ENCODE results near the gene SMPDL3B.

Gene SMPDL3B, protein sequence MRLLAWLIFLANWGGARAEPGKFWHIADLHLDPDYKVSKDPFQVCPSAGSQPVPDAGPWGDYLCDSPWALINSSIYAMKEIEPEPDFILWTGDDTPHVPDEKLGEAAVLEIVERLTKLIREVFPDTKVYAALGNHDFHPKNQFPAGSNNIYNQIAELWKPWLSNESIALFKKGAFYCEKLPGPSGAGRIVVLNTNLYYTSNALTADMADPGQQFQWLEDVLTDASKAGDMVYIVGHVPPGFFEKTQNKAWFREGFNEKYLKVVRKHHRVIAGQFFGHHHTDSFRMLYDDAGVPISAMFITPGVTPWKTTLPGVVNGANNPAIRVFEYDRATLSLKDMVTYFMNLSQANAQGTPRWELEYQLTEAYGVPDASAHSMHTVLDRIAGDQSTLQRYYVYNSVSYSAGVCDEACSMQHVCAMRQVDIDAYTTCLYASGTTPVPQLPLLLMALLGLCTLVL

GRCh38 chr1:27934818-27935549 lies at the start of gene SMPDL3B:
Gene SMPDL3B, plus strand, starts transcription at chr1:27935000. Its CDS starts 184 bp downstream, at chr1:27935184.
- peak; percentile 39 for DNase-seq

DNA sequence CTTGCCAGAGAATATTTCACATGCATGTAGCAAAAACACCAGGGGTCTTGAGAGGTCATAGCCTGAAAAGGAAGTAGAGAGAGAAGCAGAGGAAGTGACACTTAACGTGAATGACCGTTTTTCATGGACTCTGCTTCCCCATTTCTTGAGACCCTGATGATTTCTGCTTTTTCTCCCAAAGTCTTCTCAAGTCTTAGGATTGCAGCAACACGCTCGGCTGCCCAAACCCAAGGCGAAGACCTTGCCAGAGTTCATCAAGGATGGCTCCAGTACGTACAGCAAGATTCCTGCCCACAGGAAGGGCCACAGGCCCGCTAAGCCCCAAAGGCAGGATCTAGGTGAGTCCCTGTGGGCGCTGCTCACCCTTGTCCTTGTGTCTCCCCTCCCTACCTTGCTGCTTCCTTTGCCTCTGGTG lies 49.7 kb upstream of the SMPDL3B start:
- DNase-seq = no peak

DNA sequence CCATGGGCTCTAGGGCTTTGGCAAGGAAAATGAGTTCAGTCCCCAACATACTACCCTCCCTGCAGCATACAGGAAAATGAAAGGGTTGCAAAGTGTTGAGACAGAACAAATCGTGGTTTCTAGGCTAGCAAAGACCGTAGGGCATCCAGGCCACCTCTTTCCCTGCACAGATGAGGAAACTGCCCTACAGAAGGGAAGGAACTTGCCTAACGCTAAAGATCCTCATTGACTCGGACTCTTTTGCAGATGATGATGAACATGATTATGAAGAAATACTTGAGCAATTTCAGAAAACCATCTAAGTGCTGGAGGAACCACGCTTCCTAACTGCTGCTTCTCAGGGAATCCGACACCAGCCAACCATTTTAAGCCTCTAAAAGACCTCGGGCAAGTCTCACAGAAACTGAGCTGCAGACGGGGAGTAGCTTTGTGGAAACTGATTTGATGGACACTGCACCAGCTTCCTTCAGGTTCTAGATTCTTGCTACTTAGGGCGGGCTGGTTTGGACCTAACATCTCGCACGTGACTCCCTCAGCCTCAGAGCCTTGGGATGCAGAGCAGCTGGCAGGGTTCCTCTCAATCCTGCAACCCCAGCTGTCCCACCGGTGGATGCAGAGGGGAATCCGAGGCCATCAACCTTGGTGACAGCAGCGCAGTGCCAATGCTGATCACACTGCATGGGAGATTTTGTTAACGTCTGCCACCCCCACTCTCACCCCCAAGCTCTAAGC lies 49.0 kb upstream of the SMPDL3B start:
- no peak for DNase-seq

GRCh38 chr1:27886353-27886679 lies 48.5 kb upstream of the SMPDL3B start:
- DNase-seq = no peak

- no peak for DNase-seq
Observed at GRCh38 chr1:27886744-27887143, 48.1 kb upstream of the SMPDL3B start.

DNA sequence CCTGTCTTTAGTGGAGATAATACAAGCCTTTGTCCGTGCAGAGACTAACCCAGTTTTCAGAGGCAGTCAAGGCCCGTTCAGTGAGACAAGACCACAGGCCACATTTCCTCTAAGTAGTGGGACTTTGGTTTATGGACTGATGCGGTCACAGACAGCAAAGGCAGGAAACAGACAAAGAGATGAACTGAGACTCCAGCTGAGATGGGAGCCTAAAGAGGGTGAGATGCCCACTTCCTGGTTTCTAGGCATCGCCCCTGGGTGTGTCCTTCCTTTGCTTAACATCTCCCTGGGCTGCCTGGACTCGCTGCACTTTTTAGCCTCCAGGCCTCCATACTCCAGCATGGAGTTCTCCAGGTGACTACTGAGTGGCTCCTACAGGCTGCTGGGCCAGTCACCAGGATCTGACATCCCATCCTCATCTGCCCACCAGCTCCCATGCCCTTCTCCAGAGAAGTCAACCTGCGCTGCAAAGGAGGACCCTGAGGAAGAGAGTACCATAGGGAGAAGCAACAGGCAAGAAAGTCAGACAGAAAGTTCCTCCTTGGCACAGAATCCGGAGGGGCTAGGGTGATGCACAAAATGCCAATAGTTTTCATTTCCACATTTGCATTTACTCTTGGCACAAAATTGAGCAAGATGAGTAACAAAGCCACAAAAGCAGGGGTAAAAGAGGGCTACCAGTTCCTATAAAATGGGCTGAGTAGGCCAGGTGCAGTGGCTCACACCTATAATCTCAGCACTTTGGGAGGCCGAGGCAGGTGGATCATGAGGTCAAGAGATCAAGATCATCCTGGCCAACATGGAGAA lies 47.4 kb upstream of the SMPDL3B start:
- peak; percentile 50 for DNase-seq

- DNase-seq = no peak
Observed at GRCh38 chr1:27889506-27889905, 45.3 kb upstream of the SMPDL3B start.

DNA sequence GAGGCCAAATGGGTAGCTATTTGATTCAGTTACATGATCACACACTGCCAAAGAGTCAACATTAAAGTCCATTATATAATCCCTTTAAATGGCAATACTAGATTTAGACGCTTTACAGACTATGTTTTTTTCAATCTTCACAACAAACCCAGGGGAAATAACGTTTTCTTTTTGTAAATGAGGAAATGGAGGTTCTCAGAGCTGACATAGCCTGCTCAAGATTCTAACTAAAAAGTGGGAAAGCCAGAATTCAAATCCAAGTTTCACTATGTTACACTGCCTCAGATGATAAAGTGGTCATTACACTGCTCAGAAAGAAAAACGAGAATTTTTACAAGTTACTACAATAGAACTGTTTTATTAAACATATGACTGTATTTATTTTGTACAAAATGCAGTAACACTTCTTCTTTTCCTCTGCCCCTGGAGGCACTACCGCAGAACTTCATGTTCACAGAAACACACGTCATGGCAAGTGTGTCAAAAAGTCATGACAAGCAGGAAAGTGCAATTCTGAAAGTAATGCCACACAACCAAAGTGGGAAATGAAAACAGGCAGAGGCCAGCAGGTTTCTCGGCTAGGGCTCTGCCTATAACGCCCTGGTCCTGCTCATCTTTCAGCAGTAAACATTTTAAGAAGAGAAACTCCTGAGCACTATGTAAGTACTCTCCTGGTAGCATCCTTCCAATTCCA lies 43.5 kb upstream of the SMPDL3B start:
- DNase-seq = peak; percentile 51

GRCh38 chr1:27894521-27894920 lies 40.3 kb upstream of the SMPDL3B start:
- no peak for DNase-seq

GRCh38 chr1:27906759-27907158 lies 28.0 kb upstream of the SMPDL3B start:
- no peak for DNase-seq

- no peak for DNase-seq
Observed at GRCh38 chr1:27912429-27912828, 22.4 kb upstream of the SMPDL3B start.

DNA sequence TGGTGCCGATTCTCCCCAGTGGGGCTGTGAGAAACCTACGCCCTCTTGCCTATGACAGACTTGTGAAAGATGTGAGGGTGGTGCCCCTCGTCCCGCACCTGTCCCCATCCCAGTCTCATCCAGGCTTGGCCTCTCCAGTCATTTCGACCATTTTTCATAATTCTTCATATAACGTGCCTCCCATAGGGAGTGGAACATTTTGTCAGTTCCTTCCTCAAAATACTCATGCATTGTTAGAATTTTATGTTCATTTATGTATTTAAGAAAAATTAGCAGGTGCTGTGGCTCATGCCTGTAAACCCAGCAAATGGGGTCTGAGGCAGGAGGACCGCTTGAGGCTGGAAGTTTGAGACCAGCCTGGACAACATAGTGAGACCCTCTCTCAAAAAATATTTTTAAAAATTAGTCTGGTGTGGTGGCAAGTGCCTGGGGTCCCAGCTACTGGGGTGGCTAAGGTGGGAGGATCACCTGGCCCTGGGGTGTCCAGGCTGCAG lies 19.7 kb upstream of the SMPDL3B start:
- no peak for DNase-seq

- no peak for DNase-seq
Observed at GRCh38 chr1:27922272-27922671, 12.5 kb upstream of the SMPDL3B start.

DNA sequence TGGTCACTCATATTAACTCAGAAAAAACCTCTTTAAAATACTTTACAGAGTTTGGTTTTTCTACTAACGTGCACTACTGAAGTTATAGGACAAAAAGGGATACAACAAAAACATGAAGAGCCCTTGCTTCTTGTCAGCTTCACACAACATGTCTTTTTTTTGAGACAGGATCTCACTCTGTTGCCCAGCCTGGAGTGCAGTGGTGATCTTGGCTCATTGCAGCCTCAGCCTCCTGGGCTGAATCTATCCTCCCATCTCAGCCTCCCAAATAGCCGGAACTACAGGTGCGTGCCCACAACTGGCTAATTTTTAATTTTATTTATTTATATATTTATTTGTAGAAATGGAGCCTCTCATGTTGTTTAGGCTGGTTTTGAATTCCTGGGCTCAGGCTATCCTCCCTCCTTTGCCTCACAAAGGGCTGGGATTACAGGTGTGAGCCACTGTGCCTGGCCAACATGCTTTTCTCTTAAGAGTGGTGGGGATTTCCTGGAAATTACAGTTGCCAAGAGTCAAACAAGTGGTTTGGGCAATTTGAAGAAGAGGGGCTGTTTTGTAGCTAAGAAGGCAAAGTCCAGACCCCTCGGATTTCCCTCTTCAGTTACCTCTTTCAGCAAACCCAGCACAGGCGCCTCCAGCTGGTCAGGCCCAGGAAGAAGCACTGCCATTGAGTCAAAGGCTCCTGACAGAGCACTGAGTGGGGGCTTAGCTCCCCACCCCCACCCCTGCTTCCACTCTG lies 6.4 kb upstream of the SMPDL3B start:
- no peak for DNase-seq

DNA sequence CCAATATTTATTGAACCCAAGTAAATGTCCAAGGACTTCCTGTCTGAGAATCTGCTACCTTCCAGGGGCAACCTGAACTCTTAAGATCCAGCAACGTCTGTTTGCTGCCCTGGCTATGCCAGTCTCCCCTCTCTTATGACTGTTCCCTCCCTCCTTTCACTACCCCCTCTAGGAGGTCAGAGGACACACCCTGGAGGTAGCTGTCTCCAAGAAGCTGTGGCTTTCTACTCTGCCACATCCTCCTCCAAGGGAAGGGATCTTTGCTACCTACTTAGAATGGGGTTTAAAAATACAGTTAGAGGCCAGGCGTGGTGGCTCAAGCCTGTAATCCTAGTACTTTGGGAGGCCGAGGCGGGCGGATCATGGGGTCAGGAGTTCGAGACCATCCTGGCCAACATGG lies 3.6 kb upstream of the SMPDL3B start:
- no peak for DNase-seq

GRCh38 chr1:27931759-27932158 lies 3.0 kb upstream of the SMPDL3B start:
- no peak for DNase-seq

GRCh38 chr1:27935721-27936120 lies 921 bp downstream of the SMPDL3B start:
- DNase-seq = no peak

GRCh38 chr1:27936370-27936769 lies 1.6 kb downstream of the SMPDL3B start:
- DNase-seq = no peak

- DNase-seq = no peak
Observed at GRCh38 chr1:27937524-27937836, 2.7 kb downstream of the SMPDL3B start.

GRCh38 chr1:27938488-27938887 lies 3.7 kb downstream of the SMPDL3B start:
- DNase-seq = no peak

DNA sequence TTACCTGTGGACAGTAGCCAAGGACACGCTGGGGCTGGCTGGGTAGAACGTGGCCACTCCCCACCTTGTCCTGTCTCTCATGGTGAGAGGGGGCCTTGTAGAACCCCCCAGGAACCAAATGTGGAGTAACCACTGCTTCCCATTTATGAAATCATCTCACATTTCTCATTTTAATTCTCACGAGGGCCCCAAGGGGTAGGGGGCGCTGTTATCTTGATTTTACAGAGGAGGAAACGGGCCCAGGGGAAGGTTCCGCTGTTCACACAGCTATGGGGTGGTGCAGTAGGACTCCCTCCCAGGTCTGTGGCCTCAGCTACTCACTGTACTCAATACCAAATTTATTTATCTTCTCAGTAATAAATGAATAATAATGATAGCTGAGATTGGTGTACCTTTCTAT lies 5.5 kb downstream of the SMPDL3B start:
- DNase-seq = peak; percentile 85
